GM19397 (cell line): ENCODE data around the gene SLC51B.
"Not testable (repeated sequence)": the region's sequence is repeated elsewhere in the genome, so short reads cannot be mapped to it uniquely, and the experiment has no call there.

Experiments
- ATAC-seq: cut with Tn5 transposase; IDR thresholded peaks from one replicate; pipeline ENCODE4 v1.9.1; 2021; ENCODE audit warnings: mild to moderate bottlenecking, moderate library complexity; ENCODE audit not compliant: unreplicated experiment

The SLC51B gene

GRCh38 chr15:65040461-65040860, 4.7 kb upstream of the SLC51B start:
- no peak for ATAC-seq

- no peak for ATAC-seq
These were observed 3.4 kb upstream of the SLC51B start for GRCh38 chr15:65041787-65042186.

- no peak for ATAC-seq
These were observed 2.3 kb upstream of the SLC51B start for GRCh38 chr15:65042776-65043327.

- ATAC-seq, result not testable (repeated sequence)
These were observed 969 bp upstream of the SLC51B start for GRCh38 chr15:65044218-65044617.

- no peak for ATAC-seq
These were observed 3.1 kb downstream of the SLC51B start for GRCh38 chr15:65048241-65048640.

- ATAC-seq, result peak; percentile 84
These were observed 4.2 kb downstream of the SLC51B start for GRCh38 chr15:65049418-65049840.

GRCh38 chr15:65050270-65050669, 5.1 kb downstream of the SLC51B start:
- no peak for ATAC-seq

GRCh38 chr15:65051266-65051665, 6.1 kb downstream of the SLC51B start:
- no peak for ATAC-seq

- ATAC-seq, result no peak
These were observed 7.8 kb downstream of the SLC51B start for GRCh38 chr15:65052956-65053355.

- no peak for ATAC-seq
These were observed 9.4 kb downstream of the SLC51B start for GRCh38 chr15:65054333-65055200.

GRCh38 chr15:65055201-65055870, 10.1 kb downstream of the SLC51B start:
- no peak for ATAC-seq

GRCh38 chr15:65056106-65056505, 10.9 kb downstream of the SLC51B start:
- no peak for ATAC-seq

- no peak for ATAC-seq
These were observed 11.8 kb downstream of the SLC51B start for GRCh38 chr15:65056868-65057548.

GRCh38 chr15:65057549-65057940, 12.4 kb downstream of the SLC51B start:
- no peak for ATAC-seq

GRCh38 chr15:65058394-65059368, 13.5 kb downstream of the SLC51B start:
- no peak for ATAC-seq

GRCh38 chr15:65059369-65059750, 14.2 kb downstream of the SLC51B start:
- no peak for ATAC-seq

- no peak for ATAC-seq
These were observed 14.9 kb downstream of the SLC51B start for GRCh38 chr15:65059931-65060596.

GRCh38 chr15:65060641-65061397, 15.6 kb downstream of the SLC51B start:
- ATAC-seq, result no peak

GRCh38 chr15:65062061-65062460, 16.9 kb downstream of the SLC51B start:
- ATAC-seq, result no peak
